ENCODE data around the gene AOPEP.

Gene AOPEP

GRCh38 chr9:95102572-95102971 lies 376.1 kb downstream of the AOPEP start:
- peaks cover 85% of the 10 kb centered on the region for H3K36me3 ChIP-seq
- no peaks in the 10 kb centered on the region for H3K9me3 ChIP-seq
- no peak overlapping the region for H3K4me3 ChIP-seq (ENCODE audit: low read depth, low read length)
- H3K27me3 ChIP-seq, result no peaks in the 10 kb centered on the region
- DNase-seq, result no peak
- no peak for TF ChIP-seq CTCF (IDR thresholded peaks at IDR 0.05; ENCODE audit: low read depth, low read length)
- peaks cover 50% of the 10 kb centered on the region for H3K4me1 ChIP-seq

GRCh38 chr9:95103281-95103771 lies 376.8 kb downstream of the AOPEP start:
- Histone ChIP-seq H3K4me3 (ENCODE audit: low read depth, low read length) (no peak overlapping the region), H3K36me3 (peaks cover 90% of the 10 kb centered on the region), H3K9me3 (no peaks in the 10 kb centered on the region), H3K27me3 (no peaks in the 10 kb centered on the region), H3K4me1 (peaks cover 47% of the 10 kb centered on the region)
- DNase-seq, result peak; percentile 55
- TF ChIP-seq CTCF (IDR thresholded peaks at IDR 0.05; ENCODE audit: low read depth, low read length), result peak; percentile 55

- no peak for TF ChIP-seq CTCF (IDR thresholded peaks at IDR 0.05; ENCODE audit: low read depth, low read length)
- no peaks in the 10 kb centered on the region for H3K9me3 ChIP-seq
- peaks cover 93% of the 10 kb centered on the region for H3K36me3 ChIP-seq
- H3K4me3 ChIP-seq (ENCODE audit: low read depth, low read length), result no peak overlapping the region
- H3K27me3 ChIP-seq, result no peaks in the 10 kb centered on the region
- DNase-seq, result peak; percentile 55
- peaks cover 45% of the 10 kb centered on the region for H3K4me1 ChIP-seq
Measured at GRCh38 chr9:95103871-95104580, 377.5 kb downstream of the AOPEP start.

- Histone ChIP-seq H3K4me1 (peaks cover 45% of the 10 kb centered on the region), H3K9me3 (no peaks in the 10 kb centered on the region), H3K4me3 (ENCODE audit: low read depth, low read length) (no peak overlapping the region), H3K27me3 (no peaks in the 10 kb centered on the region), H3K36me3 (peaks cover 93% of the 10 kb centered on the region)
- no peak for TF ChIP-seq CTCF (IDR thresholded peaks at IDR 0.05; ENCODE audit: low read depth, low read length)
- DNase-seq, result no peak
Measured at GRCh38 chr9:95104581-95104960, 378.1 kb downstream of the AOPEP start.

GRCh38 chr9:95104980-95105379 lies 378.5 kb downstream of the AOPEP start:
- H3K9me3 ChIP-seq, result no peaks in the 10 kb centered on the region
- peaks cover 41% of the 10 kb centered on the region for H3K4me1 ChIP-seq
- TF ChIP-seq CTCF (IDR thresholded peaks at IDR 0.05; ENCODE audit: low read depth, low read length), result no peak
- H3K4me3 ChIP-seq (ENCODE audit: low read depth, low read length), result no peak overlapping the region
- peaks cover 92% of the 10 kb centered on the region for H3K36me3 ChIP-seq
- no peaks in the 10 kb centered on the region for H3K27me3 ChIP-seq
- no peak for DNase-seq

GRCh38 chr9:95105519-95106287 lies 379.2 kb downstream of the AOPEP start:
- Histone ChIP-seq H3K4me1 (peaks cover 34% of the 10 kb centered on the region), H3K27me3 (no peaks in the 10 kb centered on the region), H3K36me3 (peaks cover 91% of the 10 kb centered on the region), H3K9me3 (no peaks in the 10 kb centered on the region), H3K4me3 (ENCODE audit: low read depth, low read length) (no peak overlapping the region)
- DNase-seq, result no peak
- TF ChIP-seq CTCF (IDR thresholded peaks at IDR 0.05; ENCODE audit: low read depth, low read length), result no peak
